Measurements from ENCODE around the gene IMPDH1.
A peak's percentile ranks its signal among the peaks of the same experiment; 100 is the strongest.

IMPDH1 gene

DNA sequence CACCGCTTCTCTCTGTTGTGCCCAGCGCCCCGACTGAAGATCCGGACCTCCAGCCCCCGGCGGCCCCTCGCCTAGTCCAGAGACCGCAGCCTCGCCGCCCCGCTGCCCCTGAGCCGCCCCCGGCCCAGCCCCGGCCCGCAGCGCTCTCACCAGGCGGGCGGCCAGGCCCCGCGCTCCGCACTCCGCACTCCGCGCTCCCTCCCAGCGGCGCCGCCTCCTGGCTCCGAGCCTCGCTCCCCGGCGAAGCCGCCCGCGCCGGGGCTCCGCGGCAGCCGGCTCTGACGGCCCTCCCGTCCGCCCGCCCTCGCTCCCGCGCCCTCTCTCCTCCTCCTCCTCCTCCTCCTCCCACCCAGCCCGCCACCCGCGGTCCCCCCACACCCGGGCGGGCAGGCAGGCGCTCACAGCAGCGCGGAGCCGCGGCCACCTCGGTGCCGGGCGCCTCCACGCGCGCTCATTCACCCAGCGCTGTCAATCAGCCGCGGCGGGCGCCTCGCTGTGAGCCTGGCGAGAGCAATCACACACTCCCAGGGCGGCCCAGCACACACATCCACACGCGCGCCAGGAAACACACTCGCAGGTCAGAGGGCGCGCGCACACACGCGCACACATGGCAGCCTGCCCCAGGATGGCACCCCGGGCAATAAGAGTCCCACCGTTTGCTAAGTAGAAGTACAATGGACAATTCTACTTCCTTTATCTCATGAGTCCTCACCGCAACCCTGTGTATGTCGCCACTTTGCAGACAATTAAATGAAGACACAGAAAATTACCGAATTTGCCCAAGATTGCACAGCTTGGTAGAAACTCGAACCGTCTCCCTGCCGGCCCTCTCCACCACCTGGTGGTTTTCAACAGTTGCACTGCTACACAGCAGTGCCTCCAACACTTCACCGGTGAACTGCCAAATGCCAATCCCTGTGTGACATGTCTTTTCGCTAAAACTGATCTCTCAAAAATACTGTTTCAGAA, 48.1 kb downstream of the IMPDH1 start, which contains the start of gene PRRT4:
Gene PRRT4 (minus strand): TSS at position 280 of the 969 bp plus-strand sequence.
- POLR2A ChIA-PET (ENCODE audit: low non-redundant PET): interaction anchor here (0.6 kb wide), 1 partner anchor 11 kb away, joined by 5 read pairs; no protein-coding TSS in a partner anchor
- DNase-seq (ENCODE audit: low spot score): peak; percentile 41
- peak within 1 kb of the TSS; percentile 63 for H3K27ac ChIP-seq
- TF ChIP-seq, protein P1, sequence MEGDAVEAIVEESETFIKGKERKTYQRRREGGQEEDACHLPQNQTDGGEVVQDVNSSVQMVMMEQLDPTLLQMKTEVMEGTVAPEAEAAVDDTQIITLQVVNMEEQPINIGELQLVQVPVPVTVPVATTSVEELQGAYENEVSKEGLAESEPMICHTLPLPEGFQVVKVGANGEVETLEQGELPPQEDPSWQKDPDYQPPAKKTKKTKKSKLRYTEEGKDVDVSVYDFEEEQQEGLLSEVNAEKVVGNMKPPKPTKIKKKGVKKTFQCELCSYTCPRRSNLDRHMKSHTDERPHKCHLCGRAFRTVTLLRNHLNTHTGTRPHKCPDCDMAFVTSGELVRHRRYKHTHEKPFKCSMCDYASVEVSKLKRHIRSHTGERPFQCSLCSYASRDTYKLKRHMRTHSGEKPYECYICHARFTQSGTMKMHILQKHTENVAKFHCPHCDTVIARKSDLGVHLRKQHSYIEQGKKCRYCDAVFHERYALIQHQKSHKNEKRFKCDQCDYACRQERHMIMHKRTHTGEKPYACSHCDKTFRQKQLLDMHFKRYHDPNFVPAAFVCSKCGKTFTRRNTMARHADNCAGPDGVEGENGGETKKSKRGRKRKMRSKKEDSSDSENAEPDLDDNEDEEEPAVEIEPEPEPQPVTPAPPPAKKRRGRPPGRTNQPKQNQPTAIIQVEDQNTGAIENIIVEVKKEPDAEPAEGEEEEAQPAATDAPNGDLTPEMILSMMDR (conservative IDR thresholded peaks at IDR 0.05; ENCODE audit: low read depth): no peak
- CTCF ChIA-PET: interaction anchor here (0.7 kb wide), 1 partner anchor 14 kb away, joined by 3 read pairs; no protein-coding TSS in a partner anchor

DNA sequence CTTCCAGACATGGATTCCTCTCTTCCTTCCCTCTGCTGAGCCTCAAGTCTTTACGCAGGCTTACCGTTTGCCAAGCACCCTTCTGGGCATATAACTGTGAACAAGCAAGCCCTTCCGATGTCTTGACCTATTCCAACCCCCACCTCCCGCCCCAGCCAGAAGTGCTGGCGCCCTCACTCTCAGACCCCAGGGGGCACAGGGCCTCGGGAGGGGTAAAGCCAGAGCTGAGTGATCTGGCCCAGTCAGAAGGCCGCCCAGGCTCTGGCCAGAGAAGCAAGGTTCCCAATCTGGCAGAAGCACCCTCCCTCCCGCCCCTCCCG, 49.5 kb downstream of the IMPDH1 start:
- no peak for DNase-seq (ENCODE audit: low spot score)
- TF ChIP-seq, protein P1 (conservative IDR thresholded peaks at IDR 0.05; ENCODE audit: low read depth): no peak
- POLR2A ChIA-PET (ENCODE audit: low non-redundant PET): no interaction called here
- peak overlapping the region; percentile 63 for H3K27ac ChIP-seq
- CTCF ChIA-PET: interaction anchor here (1.1 kb wide), 1 partner anchor 27 kb away, joined by 4 read pairs; no protein-coding TSS in a partner anchor

DNA sequence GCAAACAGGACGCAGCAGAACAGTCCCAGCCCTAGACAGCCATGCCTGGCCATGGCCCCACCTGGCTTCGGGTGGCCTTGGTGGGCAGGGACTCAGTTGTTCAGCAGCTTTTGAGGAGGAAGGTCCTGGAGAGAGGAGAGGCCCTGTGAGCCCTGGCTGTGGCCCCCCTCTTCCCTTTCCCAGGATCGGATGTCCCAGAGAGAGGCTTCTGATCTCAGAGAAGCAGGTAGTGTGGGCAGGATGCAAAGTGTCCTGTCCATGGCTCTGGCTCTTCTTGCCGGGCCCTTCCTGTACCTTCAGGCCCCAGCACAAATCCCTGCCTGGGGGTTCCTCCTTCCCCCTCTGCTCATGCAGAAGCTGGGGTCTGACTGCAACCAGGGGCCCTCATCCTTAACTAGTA, 49.8 kb downstream of the IMPDH1 start:
- DNase-seq (ENCODE audit: low spot score): no peak
- H3K27ac ChIP-seq: peak overlapping the region; percentile 63
- ChIA-PET POLR2A (ENCODE audit: low non-redundant PET) (no interaction called here), CTCF (interaction anchor here (1.1 kb wide), 1 partner anchor 28 kb away, joined by 4 read pairs; no protein-coding TSS in a partner anchor)
- TF ChIP-seq, protein P1 (conservative IDR thresholded peaks at IDR 0.05; ENCODE audit: low read depth): no peak

DNA sequence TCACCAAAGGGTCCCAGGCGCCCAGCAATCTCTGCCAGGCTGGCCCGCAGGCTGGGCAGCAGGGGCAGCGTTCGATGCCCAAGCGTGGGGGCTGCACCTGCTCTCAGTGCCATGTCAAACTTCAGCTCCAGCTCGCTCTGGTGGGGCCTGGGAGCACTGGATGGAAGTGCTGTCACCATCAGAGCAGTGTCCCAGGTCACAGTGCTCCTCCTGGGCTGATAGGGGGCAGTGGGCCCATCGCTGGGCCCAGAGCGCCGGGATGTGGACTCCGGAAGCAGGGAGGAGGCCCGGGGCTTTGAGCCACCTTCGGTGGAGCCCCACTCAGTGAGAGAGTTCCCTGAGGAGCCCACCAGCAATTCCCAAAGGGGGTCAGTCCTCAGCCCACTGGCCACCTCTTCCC, 50.4 kb downstream of the IMPDH1 start:
- ChIA-PET POLR2A (ENCODE audit: low non-redundant PET) (no interaction called here), CTCF (no interaction called here)
- no peak for DNase-seq (ENCODE audit: low spot score)
- TF ChIP-seq, protein P1 (conservative IDR thresholded peaks at IDR 0.05; ENCODE audit: low read depth): no peak
- H3K27ac ChIP-seq: peak overlapping the region; percentile 63

DNA sequence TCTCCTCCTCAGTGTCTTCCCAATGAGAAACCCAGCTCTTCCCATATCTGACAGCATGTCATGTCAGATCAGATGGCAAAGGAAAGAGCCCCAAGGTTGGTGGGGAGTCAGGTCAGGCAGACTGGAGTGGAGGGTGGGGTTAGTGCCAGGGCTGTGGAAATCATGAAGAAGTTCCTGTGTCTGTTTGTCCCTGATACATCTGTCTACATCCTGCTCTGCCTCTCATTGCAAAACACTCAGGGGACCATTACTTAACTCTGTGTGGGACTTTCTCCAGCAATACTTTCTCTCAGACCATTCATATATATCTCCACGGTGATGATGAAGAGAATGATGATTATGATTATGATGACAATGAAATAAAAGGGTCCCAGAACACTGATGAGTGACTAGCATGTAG, 51.5 kb downstream of the IMPDH1 start:
- no peak for DNase-seq (ENCODE audit: low spot score)
- ChIA-PET CTCF (interaction anchor here (0.6 to 1.6 kb wide), 3 partner anchors 15 to 808 kb away, joined by 3 to 4 read pairs (median 3); partner anchors contain the start of gene RBM28), POLR2A (ENCODE audit: low non-redundant PET) (no interaction called here)
- no peak overlapping the region for H3K27ac ChIP-seq
- TF ChIP-seq, protein P1 (conservative IDR thresholded peaks at IDR 0.05; ENCODE audit: low read depth): no peak

DNA sequence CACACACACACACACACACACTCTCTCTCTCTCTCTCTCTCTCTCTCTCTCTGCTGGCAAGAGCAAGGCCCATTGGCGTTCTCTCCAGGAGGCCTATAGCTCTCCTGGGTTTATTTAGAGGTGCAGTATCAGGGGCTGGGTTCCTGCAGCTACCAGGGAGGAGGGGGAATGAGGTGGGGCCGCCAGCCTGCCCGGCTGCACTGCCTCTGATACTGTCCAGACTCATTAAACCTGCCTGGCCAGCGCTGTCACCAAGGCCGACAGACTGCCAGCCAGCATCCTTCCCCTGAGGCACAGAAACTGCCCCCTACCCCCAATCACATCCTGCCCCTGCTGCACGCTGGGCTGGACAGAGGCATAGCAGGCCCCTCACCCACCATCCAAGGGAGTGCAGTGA, 52.6 kb downstream of the IMPDH1 start:
- ChIA-PET CTCF (interaction anchor here (1.3 kb wide), 1 partner anchor 10 kb away, joined by 6 read pairs; no protein-coding TSS in a partner anchor), POLR2A (ENCODE audit: low non-redundant PET) (no interaction called here)
- TF ChIP-seq, protein P1 (conservative IDR thresholded peaks at IDR 0.05; ENCODE audit: low read depth): no peak
- no peak for DNase-seq (ENCODE audit: low spot score)
- H3K27ac ChIP-seq: peak overlapping the region; percentile 7; the same call in 1 of the 2 replicates
